HepG2 (cell line): Measurements from ENCODE around the gene ADAMTS8. TPM values are rescaled to one million over a fixed set of nuclear protein-coding genes. Genes with fewer than 3 reads are reported as not detected.

Experiments used
- ATAC-seq: fragments of 200-7000 bp; cut with Tn5 transposase; 3 replicates; pipeline ENCODE4 v1.9.1; 2020; ENCODE audit warnings: mild to moderate bottlenecking, moderate library complexity
- BruUV-seq: library from RNA; stranded (reverse); fragments of 400-500 nt; replicated peaks from 2 replicates; lab custom pipeline; 2021; lab: Mats Ljungman, UMichigan
- CTCF ChIA-PET: fragments of 300-600 bp; formaldehyde crosslinking; extraction: SDS; loops from one replicate; lab custom pipeline; 2021; ENCODE audit warnings: low total read pairs, inconsistent platforms, low intra/inter-chr PET ratio; lab: Yijun Ruan, JAX
- POLR2A ChIA-PET: fragments of 350-600 bp; sonication (Branson Sonifier 250); formaldehyde crosslinking; loops from one replicate; lab custom pipeline; 2020; ENCODE audit warnings: antibody characterized with exemption, inconsistent platforms; lab: Yijun Ruan, JAX
- DNase-seq: peaks from one replicate; pipeline ENCODE4 v3.0.0-alpha.2; 2015; ENCODE audit warnings: low spot score
- FAIRE-seq: peaks from 3 replicates; lab custom pipeline; 2011; peaks lifted over from hg19 to GRCh38; lab: Jason Lieb, UNC
- H2AFZ ChIP-seq: one replicate; pipeline ENCODE4 v1.6.1; 2011; ENCODE audit warnings: low read length, inconsistent platforms
- H3K27ac ChIP-seq: fragments of 300-600 bp; 3 replicates; pipeline ENCODE4 v1.8.0; 2011; ENCODE audit warnings: mixed run types, mild to moderate bottlenecking, mixed read lengths, low read length, inconsistent platforms; ENCODE audit not compliant: insufficient read depth; ENCODE audit errors: extremely low read length
- H3K27me3 ChIP-seq, 2 experiments: fragments of 200-600 bp in 1 of 2; 2 replicates in 1 of 2; 3 replicates in 1 of 2; pipeline versions ENCODE4 v1.6.0 to v1.8.0; 2011; ENCODE audit warnings: low read length in 2 of 2, mild to moderate bottlenecking in 2 of 2, moderate library complexity in 2 of 2, inconsistent platforms in 1 of 2; ENCODE audit not compliant: insufficient read depth in 2 of 2, control insufficient read depth in 1 of 2
- H3K36me3 ChIP-seq, 2 experiments: fragments of 200-600 bp in 1 of 2; replicated peaks in 1 of 2; 2 replicates in 1 of 2; 3 replicates in 1 of 2; pipeline versions ENCODE4 v1.5.1 to v1.8.0; 2011; ENCODE audit warnings: low read length in 2 of 2, inconsistent platforms in 1 of 2; ENCODE audit not compliant: insufficient read depth in 2 of 2, control insufficient read depth in 1 of 2
- H3K4me1 ChIP-seq: 2 replicates; pipeline ENCODE4 v1.5.1; 2012; ENCODE audit warnings: low read length, inconsistent platforms; ENCODE audit not compliant: insufficient read depth
- H3K4me2 ChIP-seq: 2 replicates; pipeline ENCODE4 v1.6.0; 2011; ENCODE audit warnings: low read depth, low read length, inconsistent platforms
- H3K4me3 ChIP-seq, 3 experiments: fragments of 200-600 bp in 1 of 3; sonication (generic), shearing (Covaris generic) in 1 of 3; replicated peaks in 1 of 3; 2 replicates each; pipeline ENCODE4 v1.5.1; 2011 to 2016; ENCODE audit warnings: low read length in 3 of 3, inconsistent platforms in 2 of 3, low read depth in 2 of 3, mild to moderate bottlenecking in 2 of 3, control low read depth in 1 of 3, mixed read lengths in 1 of 3; ENCODE audit not compliant: insufficient read depth in 1 of 3
- H3K79me2 ChIP-seq: one replicate; pipeline ENCODE4 v1.6.1; 2011; ENCODE audit warnings: low read length, inconsistent platforms; ENCODE audit not compliant: insufficient read depth
- H3K9ac ChIP-seq: 2 replicates; pipeline ENCODE4 v1.6.0; 2011; ENCODE audit warnings: mild to moderate bottlenecking, low read depth, low read length, inconsistent platforms; ENCODE audit not compliant: insufficient read depth
- H3K9me3 ChIP-seq: 2 replicates; pipeline ENCODE4 v1.5.1; 2012; ENCODE audit warnings: mild to moderate bottlenecking, low read length
- H4K20me1 ChIP-seq: 2 replicates; pipeline ENCODE4 v1.6.0; 2011; ENCODE audit warnings: inconsistent platforms, mild to moderate bottlenecking, low read length, moderate library complexity; ENCODE audit not compliant: insufficient read depth
- HDAC2 ChIP-seq: sonication (generic); formaldehyde crosslinking; IDR thresholded peaks from 2 replicates; pipeline ENCODE4 v1.4.0; 2020; ENCODE audit warnings: missing genetic modification reagents
- HIC2 ChIP-seq: sonication (generic); formaldehyde crosslinking; IDR thresholded peaks from 2 replicates; pipeline ENCODE4 v1.9.0; 2022; ENCODE audit warnings: low read depth, missing genetic modification reagents
- HINFP ChIP-seq: sonication (generic); formaldehyde crosslinking; IDR thresholded peaks from 2 replicates; pipeline ENCODE4 v1.4.0; 2020; ENCODE audit warnings: low read depth, mild to moderate bottlenecking, missing genetic modification reagents
- KAT8 ChIP-seq: IDR thresholded peaks from 2 replicates; pipeline ENCODE4 v1.6.1; 2016; ENCODE audit warnings: missing genetic modification reagents, missing compliant biosample characterization
- ONECUT2 ChIP-seq: sonication (generic); formaldehyde crosslinking; IDR thresholded peaks from 2 replicates; pipeline ENCODE4 v1.4.0; 2020; ENCODE audit warnings: missing genetic modification reagents
- PRDM4 ChIP-seq: sonication (generic); formaldehyde crosslinking; IDR thresholded peaks from 2 replicates; pipeline ENCODE4 v1.9.0; 2021; ENCODE audit warnings: missing genetic modification reagents, borderline replicate concordance
- TCF7L2 ChIP-seq: IDR thresholded peaks from 2 replicates; pipeline ENCODE4 v1.6.1; 2011; ENCODE audit warnings: mild to moderate bottlenecking, low read depth, low read length, moderate library complexity
- ZNF136 ChIP-seq: sonication (generic); formaldehyde crosslinking; IDR thresholded peaks from 2 replicates; pipeline ENCODE4 v1.8.1; 2022; ENCODE audit warnings: low read depth, mild to moderate bottlenecking, moderate library complexity, missing genetic modification reagents
- ZNF235 ChIP-seq: sonication (generic); formaldehyde crosslinking; IDR thresholded peaks from 2 replicates; pipeline ENCODE4 v1.8.1; 2023; ENCODE audit warnings: mild to moderate bottlenecking, missing genetic modification reagents, borderline replicate concordance
- ZNF724P ChIP-seq: sonication (generic); formaldehyde crosslinking; IDR thresholded peaks from 2 replicates; pipeline ENCODE4 v1.8.0; 2022; ENCODE audit warnings: missing genetic modification reagents, borderline replicate concordance
- WGBS: methylation state at CpG from one replicate; pipeline ENCODE4 v1.1.6; 2017; ENCODE audit warnings: low lambda C conversion rate; 5-methylcytosine and 5-hydroxymethylcytosine counted together
- in situ Hi-C: cut with HindIII; loops from 2 replicates; pipeline ENCODE4 v1.10.0; 2017; ENCODE audit warnings: low pct_unique_long_range_greater_than_20kb; ENCODE audit not compliant: extremely low pct_ligation_motif_present
- intact Hi-C: fragments of 100-400 bp; cut with micrococcal nuclease; formaldehyde crosslinking; loops from one replicate; pipeline ENCODE4 v1.10.0; 2022; ENCODE audit not compliant: unreplicated experiment
- polyA plus RNA-seq, 8 experiments: library from polyadenylated mRNA; depleted of rRNA in 3 of 8; stranded (reverse) in 7 of 8; unstranded in 1 of 8; fragments of >200 nt; fragmentation: Illumina TruSeq in 4 of 8; extraction: Trizol in 4 of 8; gene quantifications; 2 replicates each; pipeline versions ENCODE4 v1.2.1 to v1.2.3, GENCODE V29; 2011 to 2016; ENCODE audit warnings: low read depth in 4 of 8, missing spikeins in 1 of 8, mixed read lengths in 1 of 8; ENCODE audit not compliant: insufficient read depth in 1 of 8
- total RNA-seq, 5 experiments: library from RNA; depleted of rRNA; stranded (reverse); fragments of >200 nt; fragmentation: Illumina TruSeq; extraction: Trizol; gene quantifications; 2 replicates each; pipeline ENCODE4 v1.2.3, GENCODE V29; 2016; ENCODE audit warnings: low read depth in 1 of 5
- TF ChIP-seq, protein P1 (sequence below): IDR thresholded peaks from 2 replicates; pipeline ENCODE4 v1.6.1; 2016; ENCODE audit warnings: missing compliant biosample characterization, missing genetic modification reagents, borderline replicate concordance

The ADAMTS8 gene
- total and polyA plus RNA-seq, 2 of the 13 experiments (the other 11 are each of a cell fraction or from before 2014, with no cell fraction given) = not detected

DNA sequence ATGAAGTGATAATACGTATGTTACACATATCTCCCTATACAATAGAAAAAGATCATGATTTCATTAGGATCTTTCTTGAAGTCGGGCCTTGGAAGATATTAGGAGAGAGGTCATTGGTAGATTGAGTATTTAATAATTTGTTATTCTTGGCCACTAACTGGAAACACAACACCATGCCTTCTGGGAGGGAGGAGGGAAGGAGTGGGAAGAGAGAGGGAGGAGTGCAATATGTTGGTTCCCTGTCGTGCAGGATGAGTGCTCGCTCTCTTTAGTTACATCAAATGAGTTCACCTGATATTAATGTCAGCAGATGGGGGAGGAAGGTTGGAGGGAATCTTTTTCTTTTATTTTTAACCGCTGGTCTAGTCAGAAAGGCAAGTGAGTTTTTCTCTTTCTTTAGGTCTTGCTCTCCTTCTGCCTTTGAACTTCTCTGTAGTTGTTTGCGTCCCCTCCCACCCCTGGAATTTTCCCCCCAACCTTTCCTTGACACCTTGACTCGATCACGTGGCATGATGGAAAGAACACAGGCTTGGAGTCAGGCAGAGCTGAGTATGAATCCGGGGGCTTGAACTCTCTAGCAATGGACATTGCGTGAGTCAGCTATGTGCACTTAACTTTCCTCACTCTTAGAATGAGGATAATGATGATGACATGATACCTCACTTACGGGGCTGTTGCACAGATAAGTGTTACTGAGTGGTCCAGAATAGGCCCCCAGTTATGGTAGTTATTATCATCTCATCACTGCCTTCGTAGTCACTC is 26.3 kb upstream of the ADAMTS8 start:
- Histone ChIP-seq H3K79me2 (no peaks in the 10 kb centered on the region), H4K20me1 (no peaks in the 10 kb centered on the region), H3K9me3 (no peaks in the 10 kb centered on the region), H3K27ac (no peak overlapping the region), H2AFZ (no peak overlapping the region), H3K9ac (no peak overlapping the region), H3K27me3 (peaks cover 2 to 47% of the 10 kb centered on the region in 2 experiments; a peak in 3 of 5 replicates), H3K4me2 (no peak overlapping the region), H3K36me3 (no peaks in the 10 kb centered on the region), H3K4me3 (no peak overlapping the region), H3K4me1 (peaks cover 7% of the 10 kb centered on the region; the same call in 1 of the 2 replicates)
- intact Hi-C loops (no loop called here), in situ Hi-C loops (no loop called here)
- DNase-seq (no peak), FAIRE-seq (no peak), ATAC-seq (no peak)
- CTCF ChIA-PET = no interaction called here
- WGBS = 4% methylated on average over 12 of the region's 12 CpGs
- no peak for TF ChIP-seq TCF7L2
- no peak for TF ChIP-seq HIC2 (CRISPR knock-in tag)
- no peak for TF ChIP-seq ONECUT2 (CRISPR knock-in tag)
- TF ChIP-seq KAT8 = no peak
- TF ChIP-seq ZNF724P = no peak
- TF ChIP-seq, protein P1, sequence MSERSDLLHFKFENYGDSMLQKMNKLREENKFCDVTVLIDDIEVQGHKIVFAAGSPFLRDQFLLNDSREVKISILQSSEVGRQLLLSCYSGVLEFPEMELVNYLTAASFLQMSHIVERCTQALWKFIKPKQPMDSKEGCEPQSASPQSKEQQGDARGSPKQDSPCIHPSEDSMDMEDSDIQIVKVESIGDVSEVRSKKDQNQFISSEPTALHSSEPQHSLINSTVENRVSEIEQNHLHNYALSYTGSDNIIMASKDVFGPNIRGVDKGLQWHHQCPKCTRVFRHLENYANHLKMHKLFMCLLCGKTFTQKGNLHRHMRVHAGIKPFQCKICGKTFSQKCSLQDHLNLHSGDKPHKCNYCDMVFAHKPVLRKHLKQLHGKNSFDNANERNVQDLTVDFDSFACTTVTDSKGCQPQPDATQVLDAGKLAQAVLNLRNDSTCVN = no peak
- TF ChIP-seq ZNF235 (CRISPR knock-in tag) = no peak
- TF ChIP-seq PRDM4 (CRISPR knock-in tag) = no peak
- no peak for TF ChIP-seq ZNF136 (CRISPR knock-in tag)
- TF ChIP-seq HDAC2 (CRISPR knock-in tag) = no peak
- TF ChIP-seq HINFP (CRISPR knock-in tag) = no peak
- POLR2A ChIA-PET = no interaction called here
- no TSS peak for BruUV-seq
